OCI-LY1 (cell line): ENCODE data around the gene RHBDL1.

ENCODE experiments used
- H2AFZ ChIP-seq: fragments of 200-600 bp; sonication (generic), shearing (Covaris generic); 2 replicates; pipeline ENCODE4 v1.6.0; 2014; ENCODE audit warnings: antibody characterized with exemption, mild to moderate bottlenecking, low read length
- H3F3A ChIP-seq: fragments of 200-600 bp; sonication (generic), shearing (Covaris generic); 2 replicates; pipeline ENCODE4 v1.6.0; 2014; ENCODE audit warnings: mild to moderate bottlenecking, antibody characterized with exemption, low read length, moderate library complexity; ENCODE audit not compliant: insufficient read depth
- H3K27ac ChIP-seq: fragments of 200-600 bp; sonication (generic); 2 replicates; pipeline ENCODE4 v1.5.1; 2014; ENCODE audit warnings: low read length, mixed run types, mild to moderate bottlenecking, low read depth; ENCODE audit not compliant: poor library complexity, severe bottlenecking
- H3K27me3 ChIP-seq: fragments of 200-600 bp; sonication (generic); 2 replicates; pipeline ENCODE4 v1.6.0; 2014; ENCODE audit warnings: antibody characterized with exemption, mild to moderate bottlenecking, low read length, moderate library complexity; ENCODE audit not compliant: insufficient read depth
- H3K36me3 ChIP-seq: fragments of 200-600 bp; sonication (generic); 2 replicates; pipeline ENCODE4 v1.6.1; 2014; ENCODE audit warnings: mild to moderate bottlenecking, antibody characterized with exemption, low read length, moderate library complexity, mixed read lengths; ENCODE audit not compliant: insufficient read depth
- H3K4me1 ChIP-seq: fragments of 200-600 bp; sonication (generic); 2 replicates; pipeline ENCODE4 v1.5.1; 2014; ENCODE audit warnings: mild to moderate bottlenecking, low read length, moderate library complexity; ENCODE audit not compliant: insufficient read depth, severe bottlenecking
- H3K4me2 ChIP-seq: fragments of 200-600 bp; sonication (generic), shearing (Covaris generic); 2 replicates; pipeline ENCODE4 v1.6.1; 2014; ENCODE audit warnings: low read length
- H3K4me3 ChIP-seq: fragments of 200-600 bp; sonication (generic); 2 replicates; pipeline ENCODE4 v1.5.1; 2014; ENCODE audit warnings: low read length, low read depth, mild to moderate bottlenecking, mixed read lengths; ENCODE audit not compliant: poor library complexity, severe bottlenecking
- H3K79me2 ChIP-seq: fragments of 200-600 bp; shearing (Covaris generic); 2 replicates; pipeline ENCODE4 v1.6.1; 2016; ENCODE audit warnings: mixed run types, low read length, mixed read lengths; ENCODE audit not compliant: insufficient read depth
- H3K9ac ChIP-seq: fragments of 200-600 bp; sonication (generic), shearing (Covaris generic); 2 replicates; pipeline ENCODE4 v1.6.1; 2014; ENCODE audit warnings: mild to moderate bottlenecking, low read length, mixed read lengths
- H3K9me2 ChIP-seq: fragments of 200-600 bp; sonication (generic), shearing (Covaris generic); 2 replicates; pipeline ENCODE4 v1.6.1; 2014; ENCODE audit warnings: low read depth, mild to moderate bottlenecking, low read length, mixed read lengths
- H3K9me3 ChIP-seq: fragments of 200-600 bp; shearing (Covaris generic); 2 replicates; pipeline ENCODE4 v1.6.1; 2014; ENCODE audit warnings: low read length, mixed read lengths
- H4K20me1 ChIP-seq: fragments of 200-600 bp; sonication (generic), shearing (Covaris generic); 2 replicates; pipeline ENCODE4 v1.6.0; 2016; ENCODE audit warnings: mild to moderate bottlenecking, low read length; ENCODE audit not compliant: insufficient read depth
- CTCF ChIP-seq: fragments of 200-600 bp; sonication (generic), shearing (Covaris generic); IDR thresholded peaks from 2 replicates; pipeline ENCODE4 v1.5.1; 2017; ENCODE audit warnings: mild to moderate bottlenecking, antibody characterized with exemption, low read length, moderate library complexity, mixed read lengths
- EZH2 ChIP-seq: fragments of 200-600 bp; sonication (generic), shearing (Covaris generic); IDR thresholded peaks from 2 replicates; pipeline ENCODE4 v1.8.0; 2017; ENCODE audit warnings: borderline replicate concordance, mixed run types, mild to moderate bottlenecking, antibody characterized with exemption, low read length, moderate library complexity, mixed read lengths

The RHBDL1 gene

GRCh38 chr16:666572-666971 lies 8.9 kb upstream of the RHBDL1 start:
- Histone ChIP-seq H3K27me3 (no peaks in the 10 kb centered on the region), H3K4me1 (peaks cover 16% of the 10 kb centered on the region), H3K79me2 (no peaks in the 10 kb centered on the region), H3F3A (no peaks in the 10 kb centered on the region), H3K4me3 (no peak overlapping the region), H3K36me3 (peaks cover 42% of the 10 kb centered on the region), H3K9me3 (no peaks in the 10 kb centered on the region), H3K9ac (no peak overlapping the region), H3K9me2 (no peaks in the 10 kb centered on the region), H3K4me2 (no peak overlapping the region), H2AFZ (no peak overlapping the region), H4K20me1 (no peaks in the 10 kb centered on the region), H3K27ac (no peak overlapping the region)
- TF ChIP-seq EZH2 (no peak), CTCF (no peak)

GRCh38 chr16:667113-667779 lies 8.2 kb upstream of the RHBDL1 start:
- Histone ChIP-seq H4K20me1 (no peaks in the 10 kb centered on the region), H3K9me3 (no peaks in the 10 kb centered on the region), H3K9ac (peak overlapping the region; percentile 67), H3F3A (no peaks in the 10 kb centered on the region), H3K27ac (peak overlapping the region; percentile 59), H3K79me2 (no peaks in the 10 kb centered on the region), H3K36me3 (peaks cover 42% of the 10 kb centered on the region), H2AFZ (0 out of 2 replicates have a peak overlapping the region, but pooled peaks have one; percentile 52), H3K27me3 (no peaks in the 10 kb centered on the region), H3K4me2 (peak overlapping the region; percentile 70), H3K4me3 (peak overlapping the region; percentile 99), H3K9me2 (no peaks in the 10 kb centered on the region), H3K4me1 (peaks cover 16% of the 10 kb centered on the region)
- no peak for TF ChIP-seq CTCF
- no peak for TF ChIP-seq EZH2

- Histone ChIP-seq H3F3A (no peaks in the 10 kb centered on the region), H3K27ac (peak within 1 kb of the TSS; percentile 59), H3K4me3 (peak within 1 kb of the TSS; percentile 99), H3K9me2 (no peaks in the 10 kb centered on the region), H3K36me3 (peaks cover 42% of the 10 kb centered on the region), H3K27me3 (no peaks in the 10 kb centered on the region), H3K79me2 (no peaks in the 10 kb centered on the region), H3K4me1 (peaks cover 16% of the 10 kb centered on the region), H3K9ac (peak within 1 kb of the TSS; percentile 99), H2AFZ (0 out of 2 replicates have a peak within 1 kb of the TSS, but pooled peaks have one; percentile 52), H3K4me2 (peak within 1 kb of the TSS; percentile 84), H3K9me3 (no peaks in the 10 kb centered on the region), H4K20me1 (no peaks in the 10 kb centered on the region)
- TF ChIP-seq CTCF (peak; percentile 94), EZH2 (no peak)
These were observed 7.5 kb upstream of the RHBDL1 start, which contains the start of gene RHOT2 for GRCh38 chr16:667780-668518. TSS of gene RHOT2 (plus strand) at chr16:668132. CDS start at chr16:668200, 68 bp downstream.
